Measurements from ENCODE around the gene FSTL4.

The FSTL4 gene

DNA sequence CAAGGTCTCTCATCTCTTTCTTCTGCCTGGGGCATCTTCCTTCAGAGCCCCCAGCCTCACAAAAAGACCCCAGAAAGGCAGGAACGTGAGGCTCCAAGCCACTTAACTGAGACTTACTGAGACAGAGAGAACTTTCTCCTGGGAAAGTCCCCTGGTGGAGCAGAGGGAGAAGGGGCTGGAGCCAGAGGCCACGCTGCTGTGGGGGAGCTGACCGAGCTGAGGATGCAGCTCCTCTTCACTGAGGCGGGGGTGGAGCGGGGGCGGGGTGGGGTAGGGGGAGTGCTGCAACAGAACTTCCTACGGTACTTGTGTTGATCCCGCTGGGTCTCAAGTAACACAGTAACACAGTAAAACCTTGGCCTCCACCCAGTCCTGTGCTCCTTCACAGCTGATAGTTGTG is 204.0 kb downstream of the FSTL4 start:
- TF ChIP-seq ZNF565 (CRISPR knock-in tag; conservative IDR thresholded peaks at IDR 0.05; ENCODE audit: low read depth) (no peak), GLIS3 (CRISPR knock-in tag; IDR thresholded peaks at IDR 0.05) (no peak), TOX (CRISPR knock-in tag; IDR thresholded peaks at IDR 0.05; ENCODE audit: borderline replicate concordance) (no peak), ZFP30 (CRISPR knock-in tag; IDR thresholded peaks at IDR 0.05) (no peak), ISL1 (CRISPR knock-in tag; IDR thresholded peaks at IDR 0.05) (no peak), POU6F1 (CRISPR knock-in tag; IDR thresholded peaks at IDR 0.05; ENCODE audit: borderline replicate concordance, low read depth) (no peak), ZC3H10 (CRISPR knock-in tag; IDR thresholded peaks at IDR 0.05) (no peak), PPARA (CRISPR knock-in tag; IDR thresholded peaks at IDR 0.05; ENCODE audit: borderline replicate concordance) (no peak), ZNF70 (CRISPR knock-in tag; IDR thresholded peaks at IDR 0.05) (no peak), CSDC2 (CRISPR knock-in tag; IDR thresholded peaks at IDR 0.05) (no peak)
- TF ChIP-seq, protein P1, sequence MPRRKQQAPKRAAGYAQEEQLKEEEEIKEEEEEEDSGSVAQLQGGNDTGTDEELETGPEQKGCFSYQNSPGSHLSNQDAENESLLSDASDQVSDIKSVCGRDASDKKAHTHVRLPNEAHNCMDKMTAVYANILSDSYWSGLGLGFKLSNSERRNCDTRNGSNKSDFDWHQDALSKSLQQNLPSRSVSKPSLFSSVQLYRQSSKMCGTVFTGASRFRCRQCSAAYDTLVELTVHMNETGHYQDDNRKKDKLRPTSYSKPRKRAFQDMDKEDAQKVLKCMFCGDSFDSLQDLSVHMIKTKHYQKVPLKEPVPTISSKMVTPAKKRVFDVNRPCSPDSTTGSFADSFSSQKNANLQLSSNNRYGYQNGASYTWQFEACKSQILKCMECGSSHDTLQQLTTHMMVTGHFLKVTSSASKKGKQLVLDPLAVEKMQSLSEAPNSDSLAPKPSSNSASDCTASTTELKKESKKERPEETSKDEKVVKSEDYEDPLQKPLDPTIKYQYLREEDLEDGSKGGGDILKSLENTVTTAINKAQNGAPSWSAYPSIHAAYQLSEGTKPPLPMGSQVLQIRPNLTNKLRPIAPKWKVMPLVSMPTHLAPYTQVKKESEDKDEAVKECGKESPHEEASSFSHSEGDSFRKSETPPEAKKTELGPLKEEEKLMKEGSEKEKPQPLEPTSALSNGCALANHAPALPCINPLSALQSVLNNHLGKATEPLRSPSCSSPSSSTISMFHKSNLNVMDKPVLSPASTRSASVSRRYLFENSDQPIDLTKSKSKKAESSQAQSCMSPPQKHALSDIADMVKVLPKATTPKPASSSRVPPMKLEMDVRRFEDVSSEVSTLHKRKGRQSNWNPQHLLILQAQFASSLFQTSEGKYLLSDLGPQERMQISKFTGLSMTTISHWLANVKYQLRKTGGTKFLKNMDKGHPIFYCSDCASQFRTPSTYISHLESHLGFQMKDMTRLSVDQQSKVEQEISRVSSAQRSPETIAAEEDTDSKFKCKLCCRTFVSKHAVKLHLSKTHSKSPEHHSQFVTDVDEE (CRISPR knock-in tag; IDR thresholded peaks at IDR 0.05), result no peak
- TF ChIP-seq, protein P2, sequence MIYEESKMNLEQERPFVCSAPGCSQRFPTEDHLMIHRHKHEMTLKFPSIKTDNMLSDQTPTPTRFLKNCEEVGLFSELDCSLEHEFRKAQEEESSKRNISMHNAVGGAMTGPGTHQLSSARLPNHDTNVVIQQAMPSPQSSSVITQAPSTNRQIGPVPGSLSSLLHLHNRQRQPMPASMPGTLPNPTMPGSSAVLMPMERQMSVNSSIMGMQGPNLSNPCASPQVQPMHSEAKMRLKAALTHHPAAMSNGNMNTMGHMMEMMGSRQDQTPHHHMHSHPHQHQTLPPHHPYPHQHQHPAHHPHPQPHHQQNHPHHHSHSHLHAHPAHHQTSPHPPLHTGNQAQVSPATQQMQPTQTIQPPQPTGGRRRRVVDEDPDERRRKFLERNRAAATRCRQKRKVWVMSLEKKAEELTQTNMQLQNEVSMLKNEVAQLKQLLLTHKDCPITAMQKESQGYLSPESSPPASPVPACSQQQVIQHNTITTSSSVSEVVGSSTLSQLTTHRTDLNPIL (CRISPR knock-in tag; IDR thresholded peaks at IDR 0.05; ENCODE audit: low read depth), result no peak
- ATAC-seq, result no peak

DNA sequence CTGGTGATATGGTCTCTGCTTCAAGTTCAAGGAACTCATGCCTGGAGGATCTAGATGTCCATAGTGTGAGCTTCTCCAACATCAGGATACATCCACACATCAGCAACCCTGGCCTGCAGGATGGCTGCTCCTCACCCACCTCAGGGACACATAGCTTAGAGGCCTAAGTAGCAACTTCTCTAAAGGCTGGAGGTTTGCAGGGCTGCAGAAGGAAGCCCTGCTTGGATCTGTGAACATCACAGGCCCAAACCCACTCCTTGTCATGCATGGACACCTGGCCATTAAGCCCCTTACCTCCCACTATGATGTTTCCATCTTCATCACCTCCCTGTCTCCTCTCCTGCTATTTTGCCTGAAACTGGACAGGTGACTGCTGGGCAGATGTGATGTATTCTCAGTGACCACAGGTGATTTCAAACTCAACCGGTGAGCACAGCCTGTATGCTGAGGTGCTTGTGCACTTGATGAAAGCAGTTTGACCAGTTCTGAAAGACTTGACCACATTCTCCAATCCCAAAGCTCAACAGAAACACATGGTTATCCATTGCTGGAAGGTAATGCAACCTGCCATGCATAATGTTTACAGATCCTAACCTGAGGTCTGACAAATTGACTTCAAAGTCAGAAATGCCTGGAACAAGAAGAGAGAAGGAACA is 205.2 kb downstream of the FSTL4 start:
- no peak for ATAC-seq
- TF ChIP-seq ZNF565 (CRISPR knock-in tag; conservative IDR thresholded peaks at IDR 0.05; ENCODE audit: low read depth) (no peak), ZNF8 (CRISPR knock-in tag; IDR thresholded peaks at IDR 0.05) (no peak), ZNF70 (CRISPR knock-in tag; IDR thresholded peaks at IDR 0.05) (no peak), ZFP3 (CRISPR knock-in tag; IDR thresholded peaks at IDR 0.05) (no peak), ESRRG (CRISPR knock-in tag; IDR thresholded peaks at IDR 0.05) (no peak), ZC3H10 (CRISPR knock-in tag; IDR thresholded peaks at IDR 0.05) (no peak), CSDC2 (CRISPR knock-in tag; IDR thresholded peaks at IDR 0.05) (no peak), POU6F1 (CRISPR knock-in tag; IDR thresholded peaks at IDR 0.05; ENCODE audit: borderline replicate concordance, low read depth) (no peak)

DNA sequence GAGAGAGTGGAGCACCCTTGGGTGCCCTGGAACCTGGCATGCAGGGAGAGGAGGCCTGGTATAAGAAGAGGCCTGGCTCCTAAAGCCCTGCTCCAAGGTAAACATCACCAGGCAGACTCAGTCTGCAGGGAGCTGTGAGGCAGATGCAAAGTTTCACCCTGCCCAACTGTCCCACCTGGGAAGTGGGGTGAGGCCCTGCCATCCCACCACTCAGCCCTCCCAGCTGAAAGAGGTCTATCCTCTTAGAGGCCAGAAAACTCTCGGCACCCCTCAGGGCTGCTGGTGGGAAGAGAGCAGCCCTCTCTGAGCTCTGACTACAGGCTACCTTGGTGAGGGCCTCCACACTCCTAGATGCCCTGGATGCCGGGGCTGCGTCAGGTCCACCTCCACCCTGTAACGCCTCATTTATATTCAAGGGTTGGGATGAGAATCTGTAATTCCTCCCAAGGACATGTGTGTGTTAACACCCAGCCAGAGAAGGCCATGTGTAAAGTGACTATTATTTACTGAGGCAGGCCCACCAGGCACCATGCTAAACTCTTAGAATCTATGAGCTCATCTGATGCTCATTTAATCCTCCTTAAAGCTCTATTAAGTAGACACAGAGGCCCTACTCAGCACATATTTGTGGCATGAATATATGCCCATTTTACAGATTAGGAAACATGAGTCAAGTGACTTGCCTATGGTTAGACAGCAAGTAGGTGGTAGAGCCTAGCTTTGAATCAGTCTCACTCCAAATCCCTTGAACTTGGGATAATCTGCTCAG is 205.9 kb downstream of the FSTL4 start:
- no peak for ATAC-seq
- TF ChIP-seq, protein P3, sequence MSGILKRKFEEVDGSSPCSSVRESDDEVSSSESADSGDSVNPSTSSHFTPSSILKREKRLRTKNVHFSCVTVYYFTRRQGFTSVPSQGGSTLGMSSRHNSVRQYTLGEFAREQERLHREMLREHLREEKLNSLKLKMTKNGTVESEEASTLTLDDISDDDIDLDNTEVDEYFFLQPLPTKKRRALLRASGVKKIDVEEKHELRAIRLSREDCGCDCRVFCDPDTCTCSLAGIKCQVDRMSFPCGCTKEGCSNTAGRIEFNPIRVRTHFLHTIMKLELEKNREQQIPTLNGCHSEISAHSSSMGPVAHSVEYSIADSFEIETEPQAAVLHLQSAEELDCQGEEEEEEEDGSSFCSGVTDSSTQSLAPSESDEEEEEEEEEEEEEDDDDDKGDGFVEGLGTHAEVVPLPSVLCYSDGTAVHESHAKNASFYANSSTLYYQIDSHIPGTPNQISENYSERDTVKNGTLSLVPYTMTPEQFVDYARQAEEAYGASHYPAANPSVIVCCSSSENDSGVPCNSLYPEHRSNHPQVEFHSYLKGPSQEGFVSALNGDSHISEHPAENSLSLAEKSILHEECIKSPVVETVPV (CRISPR knock-in tag; IDR thresholded peaks at IDR 0.05), result no peak
- TF ChIP-seq BACH2 (CRISPR knock-in tag; IDR thresholded peaks at IDR 0.05; ENCODE audit: borderline replicate concordance) (no peak), PATZ1 (CRISPR knock-in tag; IDR thresholded peaks at IDR 0.05; ENCODE audit: borderline replicate concordance) (no peak)
